ENCODE data around the gene LGSN.
"Not testable (repeated sequence)": the region's sequence is repeated elsewhere in the genome, so short reads cannot be mapped to it uniquely, and the experiment has no call there.

- TF ChIP-seq POLR2A (IDR thresholded peaks at IDR 0.05; ENCODE audit: borderline replicate concordance, extremely low read depth, insufficient read depth, insufficient read length); SRF (IDR thresholded peaks at IDR 0.05; ENCODE audit: low read depth); REST (IDR thresholded peaks at IDR 0.05; ENCODE audit: low read depth); POLR2AphosphoS5 (IDR thresholded peaks at IDR 0.05; ENCODE audit: low read depth, low read length); CTCF (IDR thresholded peaks at IDR 0.05 in 2 of 3, conservative IDR thresholded peaks at IDR 0.05 in 1 of 3; ENCODE audit: borderline replicate concordance in 1 of 3, insufficient read depth in 1 of 3, low read depth in 2 of 3, low read length in 2 of 3); EZH2phosphoT487 (IDR thresholded peaks at IDR 0.05; ENCODE audit: borderline replicate concordance); EGR1 (IDR thresholded peaks at IDR 0.05; ENCODE audit: low read depth); ZBTB33 (IDR thresholded peaks at IDR 0.05; ENCODE audit: extremely low read depth, insufficient replicate concordance, low read length); SIN3A (IDR thresholded peaks at IDR 0.05; ENCODE audit: low read depth); ZFX (IDR thresholded peaks at IDR 0.05); EZH2 (IDR thresholded peaks at IDR 0.05); FOSL1 (IDR thresholded peaks at IDR 0.05; ENCODE audit: low read depth); ZNF274 (IDR thresholded peaks at IDR 0.05; ENCODE audit: low read depth, low read length); MAX (IDR thresholded peaks at IDR 0.05): not testable (repeated sequence)
These were observed 44.9 kb downstream of the LGSN start for GRCh38 chr6:63274795-63275430.

All from HCT116 (cell line).